Prostate gland (tissue), 2 donors: ENCODE results near the gene LAMA2. TPM values are rescaled to one million over a fixed set of nuclear protein-coding genes. Genes with fewer than 3 reads are reported as not detected.

Experiments
- DNase-seq: peaks from one replicate; pipeline ENCODE4 v3.0.0-alpha.2; 2019; ENCODE audit warnings: low spot score
- H3K27ac ChIP-seq, 2 donors: fragments of 200-600 bp; sonication (generic); 2 replicates each; pipeline ENCODE4 v1.5.1; 2017 to 2019
- H3K27me3 ChIP-seq: fragments of 200-600 bp; sonication (generic); replicated peaks from 2 replicates; pipeline ENCODE4 v1.5.1; 2019; ENCODE audit not compliant: insufficient read depth
- H3K36me3 ChIP-seq, 2 donors: fragments of 200-600 bp; sonication (generic); 1 replicate in 1 of 2; 2 replicates in 1 of 2; pipeline versions ENCODE4 v1.5.1 to v1.8.1; 2017 to 2019
- H3K4me1 ChIP-seq: fragments of 200-600 bp; sonication (generic); replicated peaks from 2 replicates; pipeline ENCODE4 v1.5.1; 2019
- H3K4me3 ChIP-seq, 2 donors: fragments of 200-600 bp; sonication (generic); 2 replicates each; pipeline ENCODE4 v1.5.1; 2017 to 2019
- H3K9me3 ChIP-seq: fragments of 200-600 bp; sonication (generic); 2 replicates; pipeline ENCODE4 v1.5.1; 2017
- CTCF ChIP-seq, 4 experiments: fragments of 200-600 bp in 2 of 4; fragments of 450-650 bp in 2 of 4; sonication (generic) in 2 of 4; IDR thresholded peaks; 1 replicate in 3 of 4; 2 replicates in 1 of 4; pipeline ENCODE4 v1.5.1; 2016 to 2019; ENCODE audit warnings: antibody characterized with exemption in 4 of 4, mild to moderate bottlenecking in 2 of 4, moderate library complexity in 2 of 4
- POLR2A ChIP-seq: fragments of 450-650 bp; IDR thresholded peaks from one replicate; pipeline ENCODE4 v1.6.1; 2016; ENCODE audit warnings: antibody characterized with exemption, mild to moderate bottlenecking
- POLR2AphosphoS5 ChIP-seq: sonication (generic); formaldehyde crosslinking; IDR thresholded peaks from one replicate; pipeline ENCODE4 v1.6.1; 2017; ENCODE audit warnings: antibody characterized with exemption
- WGBS: methylation state at CpG from one replicate; pipeline ENCODE4 v1.1.5; 2018; 5-methylcytosine and 5-hydroxymethylcytosine counted together
- intact Hi-C: fragments of 100-400 bp; cut with DNase I; formaldehyde crosslinking; loops from one replicate; pipeline ENCODE4 v1.14.2; 2022
- total RNA-seq, 2 donors: library from RNA; depleted of rRNA; stranded (reverse); fragments of >200 nt; gene quantifications; one replicate each; pipeline ENCODE4 v1.1.0, GENCODE V29; 2016

LAMA2 gene
- total RNA-seq, 2 donors from 2014 or later = 10.1 to 89.1 TPM

- WGBS = 91% methylated on average over 1 of the region's 1 CpG
- no peak overlapping the region for H3K27ac ChIP-seq
- TF ChIP-seq POLR2AphosphoS5 (no peak), CTCF (IDR thresholded peaks at IDR 0.05) (no peak), POLR2A (no peak)
Measured at GRCh38 chr6:128860782-128861181, 22.2 kb upstream of the LAMA2 start.

GRCh38 chr6:128863983-128864382 is 19.0 kb upstream of the LAMA2 start:
- no peaks in the 10 kb centered on the region for H3K4me1 ChIP-seq
- H3K36me3 ChIP-seq = no peaks in the 10 kb centered on the region
- no peak overlapping the region for H3K4me3 ChIP-seq
- intact Hi-C loops = no loop called here
- H3K9me3 ChIP-seq = no peaks in the 10 kb centered on the region
- no peaks in the 10 kb centered on the region for H3K27me3 ChIP-seq
- no peak for DNase-seq
- TF ChIP-seq CTCF (IDR thresholded peaks at IDR 0.05) (no peak), POLR2AphosphoS5 (no peak), POLR2A (no peak)
- H3K27ac ChIP-seq = no peak overlapping the region

More at GRCh38 chr6:128860782-128861181, 22.2 kb upstream of the LAMA2 start:
- H3K27me3 ChIP-seq = no peaks in the 10 kb centered on the region
- H3K4me3 ChIP-seq = no peak overlapping the region
- H3K36me3 ChIP-seq = no peaks in the 10 kb centered on the region
- intact Hi-C loops = no loop called here
- no peaks in the 10 kb centered on the region for H3K4me1 ChIP-seq
- no peak for DNase-seq
- H3K9me3 ChIP-seq = no peaks in the 10 kb centered on the region

GRCh38 chr6:128870746-128871145 is 12.2 kb upstream of the LAMA2 start:
- no peak overlapping the region for H3K4me3 ChIP-seq
- H3K4me1 ChIP-seq = no peaks in the 10 kb centered on the region
- no peaks in the 10 kb centered on the region for H3K27me3 ChIP-seq
- no peaks in the 10 kb centered on the region for H3K36me3 ChIP-seq
- WGBS = 90% methylated on average over 3 of the region's 3 CpGs
- no peak for TF ChIP-seq POLR2A
- TF ChIP-seq POLR2AphosphoS5 = no peak
- no peak for TF ChIP-seq CTCF (IDR thresholded peaks at IDR 0.05)
- H3K9me3 ChIP-seq = no peaks in the 10 kb centered on the region
- DNase-seq = no peak
- intact Hi-C loops = no loop called here
- no peak overlapping the region for H3K27ac ChIP-seq

GRCh38 chr6:128874863-128875262 is 8.1 kb upstream of the LAMA2 start:
- Histone ChIP-seq H3K36me3 (no peaks in the 10 kb centered on the region), H3K9me3 (no peaks in the 10 kb centered on the region), H3K4me3 (no peak overlapping the region), H3K27ac (no peak overlapping the region), H3K27me3 (no peaks in the 10 kb centered on the region), H3K4me1 (no peaks in the 10 kb centered on the region)
- no peak for TF ChIP-seq POLR2A
- intact Hi-C loops = no loop called here
- no peak for DNase-seq

- peak overlapping the region; percentile 47 to 70 for H3K27ac ChIP-seq
Measured at GRCh38 chr6:128882560-128882959, 378 bp upstream of the LAMA2 start.

More at GRCh38 chr6:128882560-128882959, 378 bp upstream of the LAMA2 start:
- intact Hi-C loops = loop anchor here (5.0 kb wide), 2 partner anchors 255 to 365 kb away; no protein-coding TSS in a partner anchor
- Histone ChIP-seq H3K4me1 (no peaks in the 10 kb centered on the region), H3K27me3 (no peaks in the 10 kb centered on the region), H3K9me3 (no peaks in the 10 kb centered on the region), H3K36me3 (no peaks in the 10 kb centered on the region), H3K4me3 (peak overlapping the region; percentile 40 to 41)
- no peak for TF ChIP-seq POLR2A
- TF ChIP-seq POLR2AphosphoS5 = no peak
- TF ChIP-seq CTCF (IDR thresholded peaks at IDR 0.05) = no peak
- DNase-seq = no peak
- WGBS = 38% methylated on average over 2 of the region's 2 CpGs
